ENCODE data around the gene NELL2.
"Not testable (repeated sequence)": the region's sequence is repeated elsewhere in the genome, so short reads cannot be mapped to it uniquely, and the experiment has no call there.

NELL2 gene

DNA sequence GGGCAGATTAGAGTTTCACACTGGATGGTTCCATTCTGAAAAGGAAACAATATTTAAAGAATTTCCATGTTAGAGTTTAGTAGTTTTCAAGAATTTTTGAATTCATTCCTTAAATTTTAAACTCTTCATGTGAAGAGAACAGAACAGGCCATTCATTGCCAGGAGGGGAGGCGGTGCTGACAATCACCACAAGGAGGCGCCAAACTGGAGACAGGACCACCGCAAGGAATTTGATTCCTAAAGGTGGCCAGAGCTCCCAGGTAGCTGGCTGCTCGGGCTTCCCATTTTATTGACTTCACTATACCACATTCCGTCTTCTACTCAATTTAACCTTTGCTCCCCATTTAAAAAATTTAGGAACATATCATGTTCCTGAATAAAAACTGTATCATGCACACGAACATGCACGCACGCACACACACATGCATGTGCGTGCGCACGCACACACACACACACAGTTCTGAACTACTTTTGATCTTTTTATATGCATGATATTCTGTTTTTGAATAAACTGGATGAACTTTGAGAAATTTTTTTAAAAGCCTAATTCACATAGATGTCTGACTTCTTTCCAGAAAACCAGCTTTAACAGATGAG lies 101.2 kb downstream of the NELL2 start:
- DNase-seq = no peak

DNA sequence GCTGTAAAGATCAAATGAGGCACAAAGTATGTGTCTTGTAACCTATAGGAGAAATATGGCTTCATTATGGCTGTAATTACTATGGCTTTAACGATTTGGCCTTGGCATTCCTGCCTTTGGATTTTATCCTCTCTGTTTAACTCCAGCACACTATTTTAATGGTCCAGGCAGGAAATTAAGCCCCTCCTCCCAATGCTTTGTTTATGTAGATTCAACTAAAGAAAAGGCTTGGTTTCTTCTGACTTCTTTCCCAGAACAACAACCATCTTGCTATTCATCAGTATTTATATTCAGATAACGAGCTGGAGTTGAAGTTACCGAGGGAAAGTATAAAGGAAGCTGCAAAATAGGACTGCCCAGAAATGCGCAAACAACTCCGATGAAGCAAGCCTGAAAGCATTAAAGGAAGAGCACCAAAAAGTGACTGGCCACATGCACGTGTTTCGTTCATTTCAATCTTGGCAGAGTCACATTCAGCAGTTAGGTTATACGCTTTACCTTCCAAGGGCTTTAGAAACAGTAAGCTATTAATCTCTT lies 104.6 kb downstream of the NELL2 start:
- DNase-seq = no peak

DNA sequence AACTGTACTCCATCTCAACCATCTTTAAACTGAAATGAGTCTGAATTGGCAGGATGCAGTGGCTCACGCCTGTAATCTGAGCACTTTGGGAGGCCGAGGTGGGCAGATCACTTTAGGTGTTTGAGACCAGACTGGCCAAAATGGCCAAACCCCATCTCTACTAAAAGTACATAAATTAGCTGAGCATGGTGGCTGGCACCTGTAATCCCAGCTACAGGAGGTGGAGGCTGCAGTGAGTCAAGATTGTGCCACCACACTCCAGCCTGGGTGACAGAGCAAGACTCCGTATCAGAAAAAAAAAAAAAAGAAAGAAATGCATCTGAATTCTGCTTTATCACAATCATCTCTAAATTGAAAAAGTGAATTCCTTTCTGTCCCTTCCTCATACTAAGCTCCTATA lies 110.3 kb downstream of the NELL2 start:
- no peak for DNase-seq

DNA sequence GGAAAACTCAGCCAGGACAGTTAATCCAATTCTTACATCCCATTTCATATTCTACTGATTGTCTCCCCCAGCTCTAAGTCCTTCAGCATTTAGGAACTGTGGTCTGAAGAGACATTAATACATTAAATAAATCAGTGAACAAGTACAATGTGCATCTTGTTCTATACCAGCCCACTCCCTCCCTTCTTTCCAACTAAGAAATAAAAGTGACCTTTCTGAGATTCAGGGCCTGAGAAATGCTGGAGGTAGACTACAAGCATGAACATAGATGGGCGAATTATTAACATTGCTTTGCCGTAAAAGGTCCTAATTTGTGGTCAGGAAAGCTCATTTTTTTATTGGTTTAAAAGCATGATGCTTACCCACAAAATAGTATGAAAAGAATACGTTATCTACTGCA lies 113.1 kb downstream of the NELL2 start:
- no peak for DNase-seq

DNA sequence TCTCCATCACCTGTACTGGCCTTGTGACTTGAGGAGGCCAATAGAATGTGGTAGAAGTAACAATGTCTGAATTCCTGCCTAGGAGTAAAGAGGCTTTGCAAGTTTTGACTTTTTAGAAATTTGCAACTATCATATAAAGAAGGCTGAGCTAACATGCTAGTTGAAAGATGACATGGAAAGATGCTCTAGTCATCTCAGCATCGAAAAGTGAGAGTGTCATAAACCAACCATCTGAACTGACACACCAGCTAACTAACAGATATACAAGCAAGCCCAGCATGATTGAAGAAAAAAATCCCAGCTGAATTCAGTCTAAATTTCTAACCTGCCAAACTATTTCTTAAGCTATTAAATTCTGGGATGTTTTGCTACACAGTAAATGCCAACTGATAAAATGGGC lies 116.8 kb downstream of the NELL2 start:
- no peak for DNase-seq

DNA sequence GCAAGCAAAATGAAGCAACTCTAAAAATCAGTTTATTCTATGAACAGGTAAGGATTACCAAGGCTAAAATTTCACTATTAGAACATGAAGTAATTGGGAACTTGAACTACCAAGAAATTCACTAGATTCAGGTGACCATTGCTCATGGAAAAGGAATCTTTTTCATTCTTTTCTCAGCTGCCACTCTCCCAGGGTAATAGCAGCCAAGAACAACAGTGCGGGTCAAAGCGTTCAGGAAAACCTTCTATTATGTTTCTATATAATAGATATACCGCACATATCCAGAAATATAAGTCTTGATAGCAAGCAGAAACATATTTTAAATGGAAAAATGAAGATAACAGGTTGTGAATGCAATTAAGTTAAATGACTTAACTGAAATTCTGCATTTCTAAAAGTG lies 125.6 kb downstream of the NELL2 start:
- no peak for DNase-seq

DNA sequence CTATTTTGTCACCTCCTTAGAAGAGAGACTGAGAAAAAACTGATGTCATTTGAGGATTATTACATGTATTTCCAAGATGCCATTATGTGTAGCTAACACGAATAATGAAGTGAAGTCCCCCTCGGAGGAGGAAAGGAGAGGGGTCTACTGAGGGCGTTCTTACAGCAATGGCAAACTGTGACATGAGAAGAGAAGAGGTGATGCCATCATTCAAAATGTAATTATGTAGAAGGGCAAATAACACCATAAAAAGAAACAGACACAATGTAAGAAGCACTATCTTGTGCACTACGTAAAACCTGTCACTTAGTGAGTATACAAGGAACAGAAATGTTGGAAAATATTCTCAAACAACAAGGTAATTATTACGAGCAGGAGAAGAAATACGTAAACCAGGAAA lies 126.5 kb downstream of the NELL2 start:
- no peak for DNase-seq

DNA sequence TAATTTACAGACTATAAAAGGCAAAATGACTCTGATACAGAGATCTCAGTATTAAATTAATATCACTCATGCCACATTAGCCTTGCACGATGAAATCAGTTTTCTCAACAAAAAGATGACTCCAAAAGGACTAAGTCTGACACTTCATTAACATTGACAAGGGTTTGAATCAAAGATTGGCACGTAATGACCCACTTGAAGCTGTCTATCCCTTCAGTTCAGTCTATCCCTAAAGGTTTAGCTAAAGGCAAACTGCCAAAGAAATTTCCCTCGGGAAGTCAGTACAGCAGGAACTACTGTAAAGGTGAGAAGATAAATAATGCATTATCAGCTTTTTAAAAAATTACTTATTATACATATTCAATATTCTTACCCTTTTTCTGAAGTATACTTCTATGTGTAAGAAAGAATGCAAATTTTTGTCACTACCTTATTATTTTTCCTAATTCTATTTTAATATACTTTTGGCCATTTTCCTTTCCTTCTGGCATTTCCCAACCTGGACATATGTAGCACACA lies 127.1 kb downstream of the NELL2 start:
- no peak for DNase-seq

DNA sequence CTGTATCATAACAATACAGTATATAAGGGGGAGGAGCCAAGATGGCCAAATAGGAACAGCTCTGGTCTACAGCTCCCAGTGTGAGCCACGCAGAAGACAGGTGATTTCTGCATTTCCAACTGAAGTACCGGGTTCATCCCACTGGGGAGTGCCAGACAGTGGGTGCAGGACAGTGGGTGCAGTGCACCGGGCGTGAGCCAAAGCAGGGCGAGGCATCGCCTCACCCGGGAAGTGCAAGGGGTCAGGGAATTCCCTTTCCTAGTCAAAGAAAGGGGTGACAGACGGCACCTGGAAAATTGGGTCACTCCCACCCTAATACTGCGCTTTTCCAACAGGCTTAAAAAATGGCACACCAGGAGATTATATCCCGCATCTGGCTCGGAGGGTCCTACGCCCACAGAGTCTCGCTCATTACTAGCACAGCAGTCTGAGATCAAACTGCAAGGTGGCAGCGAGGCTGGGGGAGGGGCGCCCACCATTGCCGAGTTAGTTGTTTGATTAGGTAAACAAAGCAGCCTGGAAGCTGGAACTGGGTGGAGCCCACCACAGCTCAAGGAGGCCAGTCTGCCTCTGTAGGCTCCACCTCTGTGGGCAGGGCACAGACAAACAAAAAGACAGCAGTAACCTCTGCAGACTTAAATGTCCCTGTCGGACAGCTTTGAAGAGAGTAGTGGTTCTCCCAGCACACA lies 134.7 kb downstream of the NELL2 start:
- DNase-seq = not testable (repeated sequence)

DNA sequence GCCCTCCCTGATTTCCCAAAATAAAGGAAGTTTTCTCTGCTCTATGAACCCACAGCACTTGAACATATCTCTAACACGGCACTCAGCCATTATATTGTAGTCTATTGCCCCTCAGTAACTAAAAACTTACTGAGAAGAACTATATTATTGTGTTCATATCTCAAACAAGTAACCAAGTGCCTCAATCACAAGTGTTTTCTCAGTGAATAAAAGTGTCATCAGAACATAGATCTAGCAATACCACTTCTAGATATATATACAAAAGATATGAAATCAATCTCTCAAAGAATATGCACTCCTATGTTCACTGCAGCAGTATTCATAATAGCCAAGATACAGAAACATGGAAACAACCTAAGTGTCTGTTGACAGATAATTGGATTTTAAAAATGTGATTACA lies 138.1 kb downstream of the NELL2 start:
- no peak for DNase-seq

DNA sequence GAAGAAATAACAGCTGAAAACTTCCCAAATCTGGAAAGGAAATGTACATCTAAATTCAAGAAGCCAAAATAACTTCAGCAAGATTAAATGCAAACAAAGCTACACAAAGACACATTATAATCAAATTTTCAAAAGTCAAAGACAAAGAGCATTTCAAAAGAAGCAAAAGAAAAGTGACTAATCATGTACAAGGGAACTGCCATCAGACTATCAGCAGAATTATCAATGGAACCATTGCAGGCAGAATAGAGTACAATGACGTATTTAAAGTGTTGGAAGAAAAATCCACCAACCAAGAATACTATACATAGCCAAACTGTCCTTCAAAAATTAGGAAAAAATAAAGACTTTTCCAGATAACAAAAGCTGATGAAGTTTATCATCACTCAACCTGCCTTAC lies 147.5 kb downstream of the NELL2 start:
- DNase-seq = no peak

DNA sequence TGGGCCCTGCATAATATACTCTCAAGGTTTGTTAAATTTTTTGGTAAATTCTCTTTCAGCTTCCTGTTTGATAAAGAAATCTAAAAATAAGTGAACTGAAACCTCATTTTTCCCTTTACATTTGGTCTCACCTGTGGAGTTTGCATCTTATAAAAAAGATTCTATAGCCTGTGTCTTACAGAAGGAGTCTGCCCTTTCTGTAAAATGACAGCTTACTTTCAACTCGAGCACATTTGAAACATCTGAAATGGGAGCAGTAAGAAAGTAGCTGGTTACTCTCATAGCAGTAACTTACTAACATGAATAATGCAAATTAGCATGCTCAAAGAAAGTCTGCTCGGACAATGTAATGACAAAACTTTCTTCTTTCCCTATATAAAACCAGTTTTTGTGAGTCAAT lies 155.8 kb downstream of the NELL2 start:
- no peak for DNase-seq

DNA sequence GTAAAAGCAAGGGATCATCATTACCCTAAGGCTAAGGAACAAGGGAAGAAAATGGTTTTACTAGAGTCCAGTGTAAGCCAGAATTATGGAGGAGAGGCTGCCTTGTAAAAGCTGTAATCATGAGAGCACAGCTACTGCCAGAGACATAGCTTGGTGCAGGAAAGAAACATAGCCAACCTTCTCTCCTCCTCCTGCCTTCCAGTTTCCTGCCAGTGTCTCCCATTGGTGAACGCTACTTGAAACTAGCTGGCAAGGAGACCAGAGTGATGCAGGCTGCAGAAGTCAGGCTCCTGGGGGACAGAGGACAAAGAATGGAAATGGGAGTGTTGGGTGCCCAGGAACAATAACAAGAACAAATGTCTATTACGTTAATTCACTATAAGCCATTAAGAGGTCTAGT lies 158.5 kb downstream of the NELL2 start:
- DNase-seq = no peak

DNA sequence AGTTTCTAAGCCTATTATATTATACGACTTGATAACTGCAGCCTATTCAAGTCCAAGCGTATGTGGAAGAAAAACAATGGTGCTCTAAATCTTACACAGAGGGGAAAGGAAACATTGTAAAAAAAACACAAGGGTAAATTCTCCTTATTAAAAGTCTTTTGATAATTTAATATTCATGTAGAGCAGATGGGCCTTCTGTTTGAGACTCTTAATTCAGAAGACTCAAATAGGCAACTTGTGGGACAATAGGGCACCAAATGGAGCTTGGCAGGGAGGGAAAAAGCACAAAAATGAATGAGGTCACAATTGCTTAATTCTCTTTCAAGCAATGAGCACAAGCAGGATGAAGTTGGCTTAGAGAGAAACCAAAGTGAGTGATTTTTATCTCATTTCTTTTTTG lies 159.4 kb downstream of the NELL2 start:
- DNase-seq = no peak

DNA sequence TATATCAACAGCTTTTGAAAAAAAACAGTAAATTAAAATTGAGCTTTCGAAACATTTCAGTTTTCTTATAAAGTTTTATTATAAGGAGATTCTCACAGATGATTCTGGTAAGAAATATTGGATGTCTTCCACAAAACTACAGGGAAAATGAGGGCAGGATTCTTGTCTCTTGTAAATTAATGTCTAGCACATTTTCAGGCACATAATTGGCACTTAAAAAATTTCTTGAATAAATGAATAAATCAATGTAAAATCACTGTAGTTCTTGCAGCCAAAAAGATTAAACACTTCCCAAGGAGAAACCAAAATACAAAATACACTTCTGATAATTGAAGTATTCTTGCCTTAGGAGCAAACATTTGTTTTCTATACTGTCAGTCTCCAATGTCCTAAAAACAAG lies 164.4 kb downstream of the NELL2 start:
- DNase-seq = no peak

DNA sequence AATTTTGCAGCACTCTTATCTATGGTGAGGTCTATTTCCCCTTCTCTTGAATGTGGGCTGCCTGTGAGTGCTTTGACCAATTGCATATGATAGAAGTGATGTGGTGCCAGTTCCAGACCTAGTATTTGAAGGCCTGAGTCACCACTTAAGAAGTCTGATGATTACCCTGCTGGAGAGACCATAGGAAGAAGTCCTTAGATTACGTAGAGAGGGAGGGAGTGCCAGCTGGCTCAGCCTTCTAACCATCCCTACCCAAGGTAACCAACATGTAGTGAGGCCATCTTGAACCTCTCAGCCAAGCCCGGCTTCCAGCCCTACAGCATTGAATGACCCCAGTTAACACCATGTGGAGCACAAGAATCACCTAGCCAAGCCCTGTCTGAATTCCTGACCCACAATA lies 166.9 kb downstream of the NELL2 start:
- DNase-seq = no peak

DNA sequence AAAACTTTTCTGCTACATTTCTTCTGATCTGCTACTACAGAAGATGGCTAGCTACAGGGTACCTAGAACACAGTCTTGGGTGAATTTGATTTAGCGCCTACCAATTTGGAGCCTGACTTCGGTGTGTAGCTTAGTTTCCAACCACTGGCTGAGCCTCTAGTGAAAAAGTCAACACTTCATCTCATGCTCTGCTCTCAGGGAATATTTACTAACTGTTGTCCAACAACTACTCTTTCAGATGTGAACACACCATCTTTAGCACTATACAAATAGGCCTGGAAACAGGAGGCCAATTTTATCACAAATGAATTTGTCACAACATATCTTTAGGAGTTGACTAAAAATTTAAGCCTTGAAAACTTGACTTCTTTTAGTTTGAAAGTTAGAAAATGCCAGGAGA lies 167.9 kb downstream of the NELL2 start:
- no peak for DNase-seq

DNA sequence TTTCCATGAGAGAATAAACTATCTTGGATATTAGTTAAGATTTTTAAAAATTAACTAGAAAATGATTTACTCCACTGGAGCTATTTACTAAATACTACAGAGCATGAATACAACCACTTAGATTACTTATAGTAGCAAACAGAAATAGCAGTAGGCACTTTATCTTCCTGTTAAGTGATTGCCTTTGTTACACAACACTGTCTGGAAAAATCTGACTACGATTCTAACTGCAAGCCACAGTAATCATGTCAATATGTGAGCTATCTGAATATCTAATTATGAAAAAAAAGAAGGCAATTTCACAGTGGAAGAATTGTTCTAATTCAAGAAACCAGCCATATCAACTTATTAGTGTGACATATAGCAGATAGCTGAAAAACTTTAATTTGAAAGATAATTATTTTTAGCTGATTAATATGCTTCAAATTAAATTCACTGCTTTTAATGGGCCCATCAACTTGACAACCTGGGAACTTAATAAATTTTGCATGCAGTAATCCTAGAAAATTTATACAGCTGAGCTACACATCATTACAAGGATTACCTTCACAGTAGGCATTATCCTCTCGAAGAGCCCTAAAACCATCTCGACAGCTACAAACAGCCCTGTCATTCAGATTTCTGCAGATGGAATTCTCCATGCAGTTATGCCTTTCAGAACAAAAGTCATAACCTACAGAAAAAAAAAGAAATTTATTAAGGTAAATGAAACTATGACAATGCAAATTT lies 172.8 kb downstream of the NELL2 start:
- DNase-seq = no peak

DNA sequence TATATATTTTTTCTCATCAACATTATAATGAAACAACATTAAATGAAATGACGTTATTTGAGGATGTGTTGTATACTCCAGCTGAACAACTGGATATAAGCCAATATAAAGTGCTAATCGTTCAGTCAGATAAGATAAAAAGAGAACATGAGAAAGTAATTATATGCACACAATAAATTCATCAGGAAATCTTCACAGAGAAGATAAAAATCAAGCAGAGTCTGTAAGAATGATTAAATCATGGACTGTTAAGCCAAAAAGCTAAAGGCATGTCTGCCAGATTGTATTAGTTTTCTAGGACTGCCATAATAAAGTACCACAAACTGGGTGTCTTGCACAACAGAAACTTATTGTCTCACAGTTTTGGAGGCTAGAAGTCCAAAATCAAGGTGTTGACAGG lies 178.6 kb downstream of the NELL2 start:
- DNase-seq = no peak

DNA sequence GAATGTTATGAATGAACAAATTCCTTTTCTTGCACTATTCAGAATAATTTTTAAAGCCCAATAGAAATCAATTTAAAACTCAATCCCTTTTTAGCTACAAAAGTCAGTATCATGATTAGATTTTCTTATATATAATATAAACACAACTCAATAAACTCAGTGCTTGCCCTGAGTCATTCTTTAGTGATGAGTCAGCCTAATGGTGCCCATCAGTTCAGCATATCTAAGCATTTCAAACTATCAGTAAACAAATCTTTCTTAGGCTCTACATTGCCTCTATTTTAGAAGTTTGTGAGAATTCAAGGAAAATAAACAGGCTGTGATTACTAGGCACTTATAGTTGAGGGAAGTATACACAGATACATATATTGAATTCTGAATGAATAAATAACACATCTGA lies 179.6 kb downstream of the NELL2 start:
- no peak for DNase-seq

DNA sequence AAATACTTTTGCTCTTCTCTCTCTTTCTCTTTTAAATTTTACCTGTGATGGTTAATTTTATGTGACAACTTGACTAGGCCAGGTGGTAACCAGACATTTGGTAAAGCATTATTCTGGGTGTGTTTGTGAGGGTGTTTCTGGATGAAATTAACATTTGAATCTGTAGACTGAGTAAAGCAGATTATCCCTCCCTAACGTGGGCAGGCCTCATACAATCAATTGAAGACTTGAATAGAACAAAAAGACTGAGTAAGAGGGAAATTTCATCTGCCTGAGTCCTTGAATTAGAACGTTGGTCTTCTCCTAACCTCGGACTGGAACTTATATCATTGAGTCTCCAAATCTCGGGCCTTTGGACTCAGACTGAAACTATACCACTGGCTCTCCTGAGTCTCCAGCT lies 182.1 kb downstream of the NELL2 start:
- no peak for DNase-seq

DNA sequence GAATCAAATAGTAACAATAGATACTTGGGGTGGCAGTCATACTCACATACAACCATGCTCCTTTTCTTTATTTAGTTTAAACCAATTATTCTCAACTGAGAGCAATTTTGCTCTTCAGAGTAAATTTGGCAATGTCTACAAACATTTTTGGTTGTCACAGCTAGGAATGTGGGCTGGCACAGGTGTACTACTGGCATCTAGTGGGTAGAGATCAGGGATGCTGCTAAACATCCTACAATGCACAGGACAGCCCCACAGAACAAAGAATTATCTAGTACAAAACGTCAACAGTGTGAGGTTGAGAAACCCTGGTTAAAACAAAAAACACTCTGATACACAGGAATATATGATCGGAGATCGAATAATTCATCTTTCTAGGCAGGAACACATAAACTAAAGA lies 186.5 kb downstream of the NELL2 start:
- no peak for DNase-seq

DNA sequence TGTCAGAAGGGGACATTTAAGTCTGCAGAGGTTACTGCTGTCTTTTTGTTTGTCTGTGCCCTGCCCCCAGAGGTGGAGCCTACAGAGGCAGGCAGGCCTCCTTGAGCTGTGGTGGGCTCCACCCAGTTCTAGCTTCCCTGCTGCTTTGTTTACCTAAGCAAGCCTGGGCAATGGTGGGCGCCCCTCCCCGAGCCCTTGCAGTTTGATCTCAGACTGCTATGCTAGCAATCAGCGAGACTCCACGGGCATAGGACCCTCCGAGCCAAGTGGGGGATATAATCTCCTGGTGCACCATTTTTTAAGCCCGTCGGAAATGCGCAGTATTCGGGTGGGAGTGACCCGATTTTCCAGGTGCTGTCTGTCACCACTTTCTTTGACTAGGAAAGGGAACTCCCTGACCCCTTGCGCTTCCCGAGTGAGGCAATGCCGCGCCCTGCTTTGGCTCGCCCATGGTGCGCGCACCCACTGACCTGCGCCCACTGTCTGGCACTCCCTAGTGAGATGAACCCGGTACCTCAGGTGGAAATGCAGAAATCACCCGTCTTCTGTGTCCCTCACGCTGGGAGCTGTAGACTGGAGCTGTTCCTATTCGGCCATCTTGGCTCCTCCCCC lies 189.2 kb downstream of the NELL2 start:
- DNase-seq = not testable (repeated sequence)

DNA sequence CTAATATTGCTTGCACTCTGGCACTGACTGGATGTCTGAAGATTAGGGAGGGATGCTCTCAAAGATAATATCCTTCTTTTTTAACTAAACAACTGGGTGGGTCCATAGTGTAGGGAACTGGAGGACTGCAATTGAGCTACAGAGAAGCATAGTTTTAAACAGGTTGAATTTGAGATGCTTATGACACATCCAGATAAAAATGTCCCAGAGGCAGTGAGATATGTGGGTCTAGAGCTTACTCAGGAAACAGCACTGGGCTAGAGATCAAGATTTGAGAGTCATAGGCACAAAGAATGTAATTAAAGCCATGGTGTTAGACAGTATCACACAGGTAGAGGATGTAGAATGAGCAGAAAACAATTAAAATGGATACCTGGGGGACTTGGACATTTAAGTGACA lies 198.4 kb downstream of the NELL2 start:
- DNase-seq = no peak
